Stimulated activated CD4-positive, alpha-beta T cell treated with anti-CD3 and anti-CD28 coated beads, TNF-alpha, amount 100 ng/mL, for 24 hours (primary cell): ENCODE measurements around the gene ADCK1.
"Not testable (repeated sequence)": the region's sequence is repeated elsewhere in the genome, so short reads cannot be mapped to it uniquely, and the experiment has no call there.

Experiments used
- DNase-seq, 3 experiments: peaks; one replicate each; pipeline ENCODE4 v3.0.0-alpha.2; 2020; ENCODE audit warnings: low read depth in 3 of 3

The ADCK1 gene

DNA sequence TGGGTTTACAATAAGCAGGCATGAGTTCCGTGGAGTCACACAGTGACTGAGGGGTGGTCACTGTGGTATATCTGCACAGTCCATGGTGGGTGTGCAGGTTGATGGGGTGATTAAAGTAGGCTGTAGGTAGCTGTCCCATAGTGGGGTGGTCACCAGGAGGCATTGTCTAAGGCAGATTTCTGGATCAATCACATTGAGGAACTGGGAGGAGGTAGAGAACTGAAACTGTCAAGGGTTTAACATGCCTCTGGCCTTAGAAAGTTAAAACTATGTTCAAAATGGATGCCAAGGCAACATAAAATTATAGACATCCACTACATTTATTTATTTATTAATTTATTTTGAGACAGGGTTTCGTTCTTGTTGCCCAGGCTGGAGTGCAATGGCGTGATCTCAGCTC is 8.3 kb downstream of the ADCK1 start:
- no peak for DNase-seq

DNA sequence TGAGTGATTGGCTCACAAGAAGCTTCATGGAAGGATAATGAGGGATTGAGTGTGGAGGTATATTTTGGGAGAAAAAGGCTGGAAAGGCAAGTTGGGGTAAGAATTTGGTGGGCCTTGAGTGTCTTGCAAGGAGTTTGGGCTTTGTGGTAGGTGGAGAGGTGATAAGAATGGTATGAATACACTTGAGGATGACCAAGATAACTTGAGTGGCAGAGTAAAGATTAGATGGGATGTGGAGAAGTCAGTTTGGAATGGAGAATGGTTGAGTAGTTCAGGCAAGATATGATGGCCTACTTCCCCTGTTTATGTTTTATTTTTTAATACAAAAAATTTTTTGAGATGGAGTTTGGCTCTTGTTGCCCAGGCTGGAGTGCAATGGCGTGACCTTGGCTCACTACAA is 9.1 kb downstream of the ADCK1 start:
- no peak for DNase-seq

DNA sequence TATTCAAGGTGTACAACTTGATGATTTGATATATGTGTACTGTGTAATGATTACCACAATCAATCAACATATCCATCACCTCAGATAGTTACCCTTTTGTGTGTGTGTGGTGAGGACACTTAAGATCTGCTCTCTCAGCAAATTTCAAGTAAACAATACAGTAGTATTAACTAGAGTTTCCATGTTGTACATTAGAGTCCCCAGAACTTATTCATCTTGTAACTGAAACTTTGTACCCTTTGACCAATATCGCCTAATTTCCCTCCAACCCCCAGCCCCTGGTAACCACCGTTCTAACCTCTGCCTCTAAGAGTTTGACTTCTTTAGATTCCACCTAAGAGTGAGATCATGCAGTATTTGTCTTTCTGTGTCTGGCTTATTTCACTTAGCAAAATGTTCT is 12.1 kb downstream of the ADCK1 start:
- DNase-seq, result no peak

DNA sequence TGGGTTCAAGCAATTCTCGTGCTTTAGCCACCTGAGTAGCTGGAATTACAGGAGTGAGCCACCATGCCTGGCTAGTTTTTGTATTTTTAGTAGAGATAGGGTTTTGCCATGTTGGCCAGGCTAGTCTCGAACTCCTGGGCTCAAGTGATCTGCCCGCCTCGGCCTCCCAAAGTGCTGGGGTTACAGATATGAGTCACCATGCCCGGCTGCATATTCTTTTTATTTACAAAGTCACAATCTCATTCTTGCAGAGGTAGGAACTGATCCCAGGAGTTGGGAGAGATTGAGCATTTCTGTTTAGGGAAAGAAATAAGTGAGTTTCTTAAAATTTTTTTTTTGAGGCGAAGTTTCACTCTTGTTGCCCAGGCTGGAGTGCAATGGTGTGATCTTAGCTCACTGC is 12.8 kb downstream of the ADCK1 start:
- DNase-seq, result not testable (repeated sequence)

GRCh38 chr14:77822307-77822706 is 22.4 kb downstream of the ADCK1 start:
- no peak for DNase-seq

DNA sequence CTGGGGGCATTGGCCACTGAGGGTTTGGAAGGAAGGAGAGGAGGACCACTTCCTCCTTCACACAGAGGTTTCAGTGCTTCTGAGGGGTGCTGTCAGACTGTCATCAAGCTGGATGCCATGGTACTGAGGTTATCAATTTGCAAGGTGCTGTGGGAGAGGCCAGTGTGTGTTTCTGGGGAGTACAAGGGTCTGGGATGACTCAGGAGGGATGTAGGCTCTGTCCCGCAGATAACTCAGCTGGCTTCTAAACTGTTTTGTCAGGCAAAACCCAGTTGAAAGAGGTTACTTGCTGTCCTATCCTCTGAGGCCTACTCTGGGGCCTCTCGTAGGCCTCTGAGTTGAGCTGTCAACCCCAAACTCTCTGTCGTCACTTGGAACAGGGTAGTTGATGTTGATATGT is 22.8 kb downstream of the ADCK1 start:
- DNase-seq, result no peak

GRCh38 chr14:77823378-77823777 is 23.5 kb downstream of the ADCK1 start:
- DNase-seq, result no peak

- no peak for DNase-seq
These were observed 26.1 kb downstream of the ADCK1 start for GRCh38 chr14:77825895-77826519.

DNA sequence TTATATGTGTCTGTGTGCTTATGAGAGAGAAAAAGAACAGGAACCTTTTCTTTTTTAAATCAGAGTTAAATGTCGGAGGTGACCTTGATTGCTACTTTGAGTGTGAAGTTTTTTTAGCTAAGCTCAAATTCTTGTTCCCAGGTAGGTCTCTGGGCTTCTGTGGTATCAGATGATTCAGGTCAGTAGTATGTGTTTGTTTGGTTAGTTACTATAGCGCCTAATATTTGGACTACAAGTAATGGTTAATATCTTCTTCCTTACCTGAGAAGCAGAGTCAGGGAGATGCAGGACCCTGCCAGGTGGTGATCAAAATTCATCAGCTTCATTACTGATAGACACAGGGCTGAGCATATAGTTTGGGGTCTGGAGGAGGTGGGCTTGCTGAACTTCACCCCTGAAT is 30.8 kb downstream of the ADCK1 start:
- no peak for DNase-seq

- DNase-seq, result no peak
These were observed 32.4 kb downstream of the ADCK1 start for GRCh38 chr14:77832297-77832696.

DNA sequence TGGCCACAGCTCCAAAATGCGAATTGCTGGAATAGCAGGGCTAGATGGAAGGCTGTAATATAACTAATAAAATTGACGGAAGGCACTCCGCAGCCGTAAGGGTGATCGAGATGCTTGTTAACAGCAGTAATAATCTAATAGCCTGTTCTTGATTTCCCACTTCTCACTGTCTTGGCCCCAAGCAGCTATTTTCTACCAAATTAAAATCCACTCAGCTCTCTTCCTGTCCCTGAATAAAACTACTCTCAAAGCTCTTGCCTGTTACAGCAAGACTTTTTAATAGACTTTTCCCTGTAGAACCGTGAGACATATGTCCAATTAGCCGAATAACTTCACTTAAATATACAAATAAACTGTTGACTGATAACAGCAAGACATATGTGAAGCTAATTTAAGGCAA is 38.0 kb downstream of the ADCK1 start:
- DNase-seq, result no peak

GRCh38 chr14:77838831-77839511 is 39.1 kb downstream of the ADCK1 start:
- DNase-seq, result no peak

DNA sequence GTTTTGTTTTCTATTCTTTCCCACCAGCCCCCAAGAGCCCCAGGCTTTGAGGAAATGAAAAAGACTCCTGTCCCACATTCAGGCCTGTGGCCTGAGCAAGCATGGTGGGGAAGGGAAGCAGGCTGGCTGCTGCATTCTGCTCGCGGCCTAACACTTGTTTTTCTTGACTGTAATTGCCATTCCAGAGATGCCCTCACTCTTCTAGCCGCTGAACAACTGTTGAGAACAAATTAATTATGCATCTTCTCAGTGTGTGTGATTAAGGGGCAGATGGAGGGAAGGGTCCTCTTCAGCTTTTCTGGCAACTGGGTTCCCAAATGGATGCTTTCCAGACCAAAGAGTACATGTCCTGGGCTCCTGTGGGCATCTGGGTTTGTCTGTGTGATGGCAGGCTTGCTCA is 43.3 kb downstream of the ADCK1 start:
- no peak for DNase-seq

- DNase-seq, result no peak
These were observed 43.7 kb downstream of the ADCK1 start for GRCh38 chr14:77843651-77844050.

DNA sequence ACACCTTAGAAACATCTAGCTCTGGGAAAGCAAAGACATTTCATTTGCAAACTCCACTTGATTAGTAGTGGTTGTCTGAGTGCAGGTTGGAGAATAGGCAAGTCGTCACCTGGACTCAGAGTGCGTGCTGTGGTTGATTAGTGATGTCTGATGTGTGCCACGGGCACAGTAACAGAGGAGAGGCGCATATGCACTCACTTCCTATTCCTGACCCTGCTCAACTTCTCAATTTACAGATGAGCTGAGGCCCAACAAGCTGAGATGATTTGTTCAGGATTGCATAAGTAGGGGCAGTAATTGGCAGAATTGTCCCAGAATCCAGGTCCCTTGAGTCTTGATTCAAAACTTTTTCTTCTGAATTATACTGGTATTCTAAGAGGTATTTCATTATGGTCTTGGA is 44.9 kb downstream of the ADCK1 start:
- DNase-seq, result no peak

- DNase-seq, result no peak
These were observed 48.1 kb downstream of the ADCK1 start for GRCh38 chr14:77848031-77848430.

DNA sequence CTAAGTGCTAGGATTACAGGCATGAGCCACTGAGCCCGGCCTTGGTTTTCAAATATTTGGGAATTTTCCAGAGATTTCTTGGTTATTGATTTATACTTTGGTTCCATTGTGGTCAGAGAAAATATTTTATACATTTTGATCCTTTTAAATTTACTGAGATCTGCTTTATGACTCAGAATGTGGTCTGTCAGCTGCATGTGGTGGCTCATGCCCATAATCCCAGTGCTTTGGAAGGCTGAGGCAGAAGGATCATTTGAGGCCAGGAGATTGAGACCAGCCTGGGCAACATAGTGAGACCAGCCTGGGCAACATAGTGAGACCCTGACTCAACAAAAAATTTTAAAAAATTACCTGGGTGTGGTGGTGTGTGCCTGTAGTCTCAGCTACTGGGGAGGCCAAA is 49.8 kb downstream of the ADCK1 start:
- no peak for DNase-seq

DNA sequence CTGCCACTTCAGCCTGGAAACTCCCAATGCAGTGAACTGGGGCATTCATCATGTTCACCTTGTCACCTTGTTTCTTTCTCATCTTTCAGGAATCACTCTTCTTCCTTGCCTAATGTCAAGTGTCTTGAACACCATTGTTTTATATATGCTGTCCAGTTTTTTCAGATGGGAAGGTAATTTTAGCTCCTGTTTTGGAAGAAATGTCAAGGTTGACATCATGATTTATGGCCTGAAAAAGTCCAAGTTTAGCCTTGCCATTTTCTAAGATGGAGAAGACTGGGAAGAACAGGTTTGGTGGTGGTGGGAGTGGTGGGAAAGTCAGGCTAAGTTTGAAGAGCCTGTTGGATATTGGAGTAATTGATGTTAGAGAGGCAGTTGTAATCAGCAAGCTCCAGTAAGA is 54.0 kb downstream of the ADCK1 start:
- no peak for DNase-seq

DNA sequence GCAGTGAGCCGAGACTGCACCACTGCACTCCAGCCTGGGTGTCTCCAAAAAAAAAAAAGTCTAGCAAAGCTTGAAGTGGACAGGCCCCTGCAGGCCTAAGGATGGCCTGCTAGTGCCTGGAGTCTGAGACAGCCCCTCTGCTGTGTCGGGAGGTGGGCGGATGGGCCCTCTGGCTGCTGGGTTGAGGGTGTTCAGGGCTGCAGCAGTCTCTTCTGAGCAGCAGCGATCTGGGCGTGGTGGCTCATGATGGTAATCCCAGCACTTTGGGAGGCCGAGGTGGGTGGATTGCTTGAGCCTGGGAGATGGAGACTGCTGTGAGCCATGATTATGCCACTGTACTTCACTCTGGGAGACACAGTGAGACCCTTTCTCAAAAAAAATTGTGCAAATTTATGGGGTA is 57.0 kb downstream of the ADCK1 start:
- no peak for DNase-seq

- DNase-seq, result no peak
These were observed 60.1 kb downstream of the ADCK1 start for GRCh38 chr14:77859934-77860570.

GRCh38 chr14:77861201-77861600 is 61.3 kb downstream of the ADCK1 start:
- no peak for DNase-seq

DNA sequence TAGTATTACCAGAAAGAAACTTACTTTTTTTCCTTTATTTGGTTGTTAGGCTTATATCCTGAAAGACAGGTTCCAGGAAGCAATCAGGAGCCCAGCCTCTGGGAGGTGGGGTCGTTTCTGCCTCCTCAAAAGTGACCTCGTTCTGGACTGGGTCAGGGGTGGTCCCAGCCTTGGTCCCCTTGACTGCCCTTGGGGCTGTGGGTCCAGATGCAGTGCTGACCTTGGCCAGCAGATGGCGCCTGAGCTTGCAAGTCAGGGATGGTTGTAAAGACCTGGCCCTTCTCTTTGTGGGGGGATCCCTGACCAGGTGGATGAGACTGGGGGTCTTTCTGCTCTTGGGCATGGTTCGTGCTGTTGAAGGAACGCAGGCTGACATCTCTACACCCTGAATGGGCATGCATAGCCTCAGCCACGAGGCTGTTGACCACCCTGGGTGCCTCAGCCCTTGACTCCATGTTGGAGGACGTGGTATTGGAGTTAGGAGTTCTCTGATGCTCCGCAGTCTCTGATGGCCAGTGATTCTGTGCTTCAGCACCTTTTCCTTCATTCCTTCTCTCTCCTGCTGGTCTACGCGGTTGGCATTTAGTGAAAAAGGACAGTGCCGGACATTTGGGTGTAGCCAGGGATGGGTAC is 62.4 kb downstream of the ADCK1 start:
- peak; percentile 46 to 74 (median 56) for DNase-seq

GRCh38 chr14:77864085-77864484 is 64.2 kb downstream of the ADCK1 start:
- DNase-seq, result no peak
